Astrocyte of the cerebellum (primary cell): ENCODE measurements around the gene STIM2.

ENCODE experiments used
- DNase-seq: peaks from one replicate; pipeline ENCODE4 v3.0.0-alpha.2; 2011; ENCODE audit warnings: low read depth
- H3K4me3 ChIP-seq: 2 replicates; pipeline ENCODE4 v1.5.1; 2011; ENCODE audit warnings: mild to moderate bottlenecking, low read depth, low read length, moderate library complexity
- in situ Hi-C: cut with HindIII; loops from 2 replicates; pipeline ENCODE4 v1.10.0; 2017; ENCODE audit warnings: low sequenced_read_pairs
- TF ChIP-seq, protein P1 (sequence below): IDR thresholded peaks from 2 replicates; pipeline ENCODE4 v1.5.1; 2012; ENCODE audit warnings: low read length, low read depth, moderate library complexity, mild to moderate bottlenecking; ENCODE audit errors: missing control alignments

The STIM2 gene

GRCh38 chr4:26836539-26836938, 24.1 kb upstream of the STIM2 start:
- no peak for DNase-seq
- TF ChIP-seq, protein P1, sequence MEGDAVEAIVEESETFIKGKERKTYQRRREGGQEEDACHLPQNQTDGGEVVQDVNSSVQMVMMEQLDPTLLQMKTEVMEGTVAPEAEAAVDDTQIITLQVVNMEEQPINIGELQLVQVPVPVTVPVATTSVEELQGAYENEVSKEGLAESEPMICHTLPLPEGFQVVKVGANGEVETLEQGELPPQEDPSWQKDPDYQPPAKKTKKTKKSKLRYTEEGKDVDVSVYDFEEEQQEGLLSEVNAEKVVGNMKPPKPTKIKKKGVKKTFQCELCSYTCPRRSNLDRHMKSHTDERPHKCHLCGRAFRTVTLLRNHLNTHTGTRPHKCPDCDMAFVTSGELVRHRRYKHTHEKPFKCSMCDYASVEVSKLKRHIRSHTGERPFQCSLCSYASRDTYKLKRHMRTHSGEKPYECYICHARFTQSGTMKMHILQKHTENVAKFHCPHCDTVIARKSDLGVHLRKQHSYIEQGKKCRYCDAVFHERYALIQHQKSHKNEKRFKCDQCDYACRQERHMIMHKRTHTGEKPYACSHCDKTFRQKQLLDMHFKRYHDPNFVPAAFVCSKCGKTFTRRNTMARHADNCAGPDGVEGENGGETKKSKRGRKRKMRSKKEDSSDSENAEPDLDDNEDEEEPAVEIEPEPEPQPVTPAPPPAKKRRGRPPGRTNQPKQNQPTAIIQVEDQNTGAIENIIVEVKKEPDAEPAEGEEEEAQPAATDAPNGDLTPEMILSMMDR = no peak
- in situ Hi-C loops = no loop called here
- no peak overlapping the region for H3K4me3 ChIP-seq

DNA sequence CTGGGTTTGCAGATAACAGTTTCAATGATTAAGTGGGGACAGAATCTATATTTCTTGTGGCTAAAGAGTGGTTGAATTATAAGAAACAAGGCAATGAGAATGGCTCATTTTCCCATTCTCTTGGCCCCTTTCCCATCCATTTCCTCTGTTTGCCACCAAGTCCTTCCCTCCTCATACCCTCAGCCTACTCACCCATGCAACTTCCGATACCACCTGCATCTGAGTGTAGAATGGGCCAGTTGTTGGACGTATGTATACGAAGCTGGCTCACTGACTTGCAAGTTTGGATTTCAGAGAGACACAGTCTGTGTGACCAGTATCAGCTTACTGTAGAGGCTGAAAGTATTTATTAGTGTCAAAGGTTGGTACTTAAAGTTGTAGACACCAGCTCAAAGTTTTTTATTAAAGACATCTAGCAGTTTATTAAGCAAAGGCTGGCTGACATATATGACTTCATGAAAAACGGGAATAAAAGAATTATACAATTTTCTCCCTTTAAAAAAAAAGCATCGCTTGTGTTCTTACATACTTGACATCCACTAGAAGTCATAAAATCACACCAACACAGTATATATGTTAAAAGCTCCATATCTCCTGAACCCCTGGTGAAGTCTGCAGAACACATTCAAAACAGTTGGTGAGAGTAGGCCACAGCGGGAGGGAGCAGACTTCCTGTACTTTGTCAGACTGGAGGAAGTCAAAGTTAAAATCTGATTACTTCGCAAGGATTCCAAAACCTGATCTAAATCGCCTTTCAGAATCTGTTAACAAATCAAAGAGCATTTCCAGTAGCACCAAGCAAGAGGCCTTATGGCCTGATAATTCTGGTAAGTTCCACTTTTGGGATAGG, 22.4 kb upstream of the STIM2 start:
- in situ Hi-C loops = no loop called here
- no peak for DNase-seq
- H3K4me3 ChIP-seq = no peak overlapping the region
- TF ChIP-seq, protein P1 = no peak

DNA sequence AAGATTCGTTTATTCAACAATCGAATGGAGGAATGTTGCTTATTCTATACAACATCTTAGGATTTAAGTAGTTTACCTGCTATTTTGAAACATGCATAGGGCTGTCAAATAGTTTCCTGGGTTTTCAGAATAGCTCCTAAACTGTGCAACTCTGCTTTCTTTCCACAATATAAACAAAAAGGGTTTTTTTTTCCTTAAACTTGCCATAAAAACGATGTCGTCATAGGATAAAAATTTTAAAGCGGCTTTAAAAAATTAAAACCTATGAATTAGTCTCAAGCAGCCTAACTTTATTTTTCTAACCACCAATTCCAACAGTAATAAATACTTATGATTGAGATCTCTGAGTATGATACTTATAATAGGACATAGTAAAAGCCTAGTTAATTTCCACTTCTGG, 21.6 kb upstream of the STIM2 start:
- no peak for DNase-seq
- TF ChIP-seq, protein P1 = no peak
- no peak overlapping the region for H3K4me3 ChIP-seq
- in situ Hi-C loops = no loop called here

DNA sequence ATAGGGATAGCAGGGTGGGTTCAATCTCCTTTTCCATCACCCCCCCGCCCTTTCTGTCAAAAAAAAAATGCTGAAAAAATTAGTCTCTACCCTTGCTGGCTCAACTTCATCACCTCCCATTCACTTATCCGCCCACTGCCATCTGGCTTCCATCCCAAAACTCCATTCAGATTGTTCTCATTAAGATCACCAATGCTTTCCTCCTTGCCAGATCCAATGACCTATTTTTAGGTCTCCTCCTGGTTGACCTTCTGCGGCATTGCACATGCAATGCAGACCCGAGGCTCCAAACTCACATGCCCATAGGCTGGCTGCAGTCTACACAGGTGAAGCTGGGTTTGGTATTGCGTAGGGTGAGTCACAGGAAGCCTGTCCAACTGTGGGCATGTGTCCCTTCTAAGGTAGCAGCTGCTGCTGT, 21.1 kb upstream of the STIM2 start:
- no peak overlapping the region for H3K4me3 ChIP-seq
- in situ Hi-C loops = no loop called here
- TF ChIP-seq, protein P1 = no peak
- DNase-seq = no peak

GRCh38 chr4:26840786-26841185, 19.9 kb upstream of the STIM2 start:
- TF ChIP-seq, protein P1 = no peak
- H3K4me3 ChIP-seq = no peak overlapping the region
- in situ Hi-C loops = no loop called here
- no peak for DNase-seq

DNA sequence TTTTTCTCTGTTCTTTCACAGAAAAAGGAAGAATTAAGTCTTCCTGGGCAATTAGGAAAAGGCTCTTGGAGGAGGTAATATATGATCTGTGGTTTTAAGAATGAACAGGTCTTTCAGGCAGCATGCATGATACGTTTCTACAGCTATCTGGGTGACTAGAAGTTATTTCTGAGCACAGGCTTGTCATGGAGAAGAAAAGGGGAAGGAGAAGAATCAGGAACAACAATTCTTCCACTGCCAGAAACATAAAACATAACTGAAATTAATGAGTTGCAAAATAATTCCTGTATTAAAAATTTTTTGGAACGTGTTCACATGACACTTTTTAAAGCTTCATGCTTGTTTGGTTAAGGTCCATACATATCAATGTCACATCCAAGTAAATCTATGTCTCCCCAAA, 17.7 kb upstream of the STIM2 start:
- DNase-seq = no peak
- in situ Hi-C loops = no loop called here
- TF ChIP-seq, protein P1 = no peak
- H3K4me3 ChIP-seq = no peak overlapping the region
